Tibial artery (tissue), 4 donors: ENCODE measurements around the gene CDA.

Experiments used
- DNase-seq, 2 donors: peaks; one replicate each; pipeline ENCODE4 v3.0.0-alpha.2; 2019
- H3K27ac ChIP-seq, 2 donors: fragments of 200-600 bp; sonication (generic) in 1 of 2; 1 replicate in 1 of 2; 2 replicates in 1 of 2; pipeline ENCODE4 v1.5.1; 2018 to 2019; ENCODE audit warnings: mild to moderate bottlenecking in 1 of 2
- H3K27me3 ChIP-seq, 2 donors: fragments of 200-600 bp; sonication (generic) in 1 of 2; one replicate each; pipeline versions ENCODE4 v1.5.1 to v1.6.0; 2016 to 2019
- H3K36me3 ChIP-seq, 3 donors: fragments of 200-600 bp; sonication (generic) in 2 of 3; one replicate each; pipeline ENCODE4 v1.5.1; 2016 to 2019; ENCODE audit warnings: mild to moderate bottlenecking in 2 of 3
- H3K4me1 ChIP-seq, 4 donors: fragments of 200-600 bp; sonication (generic) in 2 of 4; 1 replicate in 3 of 4; 2 replicates in 1 of 4; pipeline ENCODE4 v1.5.1; 2016 to 2019
- H3K4me3 ChIP-seq, 2 donors: fragments of 200-600 bp; sonication (generic) in 1 of 2; 1 replicate in 1 of 2; 2 replicates in 1 of 2; pipeline ENCODE4 v1.5.1; 2018 to 2019; ENCODE audit warnings: mild to moderate bottlenecking in 2 of 2
- H3K9me3 ChIP-seq, 3 donors: fragments of 200-600 bp; sonication (generic) in 1 of 3; one replicate each; pipeline ENCODE4 v1.5.1; 2016 to 2019
- intact Hi-C: fragments of 100-400 bp; cut with DNase I; formaldehyde crosslinking; loops from one replicate; pipeline ENCODE4 v1.15.0; 2023; ENCODE audit warnings: low total_unique reads
- TF ChIP-seq, protein P1 (sequence below), 2 experiments: fragments of 200-600 bp in 1 of 2; fragments of 450-650 bp in 1 of 2; IDR thresholded peaks; one replicate each; pipeline ENCODE4 v1.5.1; 2017 to 2019; ENCODE audit warnings: antibody characterized with exemption in 2 of 2, mild to moderate bottlenecking in 1 of 2, moderate library complexity in 1 of 2

CDA gene

DNA sequence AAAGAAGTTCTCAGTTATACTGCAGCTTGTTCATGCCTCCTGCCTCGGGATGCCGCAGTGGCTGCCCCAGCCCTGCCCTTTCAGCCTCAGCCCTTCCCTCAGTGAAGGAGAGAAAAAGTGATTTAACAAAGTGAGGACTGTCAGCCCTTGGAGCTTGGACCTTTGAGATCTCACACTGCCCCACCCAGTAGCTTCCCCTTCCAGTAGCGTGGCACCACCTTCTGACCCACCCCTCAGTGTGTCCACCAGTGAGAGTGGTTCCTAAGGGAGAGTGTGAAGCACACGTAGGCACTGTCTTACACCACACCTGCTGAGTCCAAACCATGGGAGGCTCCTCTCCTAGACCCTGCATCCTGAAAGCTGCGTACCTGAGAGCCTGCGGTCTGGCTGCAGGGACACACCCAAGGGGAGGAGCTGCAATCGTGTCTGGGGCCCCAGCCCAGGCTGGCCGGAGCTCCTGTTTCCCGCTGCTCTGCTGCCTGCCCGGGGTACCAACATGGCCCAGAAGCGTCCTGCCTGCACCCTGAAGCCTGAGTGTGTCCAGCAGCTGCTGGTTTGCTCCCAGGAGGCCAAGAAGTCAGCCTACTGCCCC is at the start of gene CDA:
Gene CDA, plus strand, starts transcription at position 464 of the 592 bp plus-strand sequence. Its CDS starts 33 bp downstream, at position 497.
- Histone ChIP-seq H3K27ac (no peak within 1 kb of the TSS), H3K36me3 (no peaks in the 10 kb centered on the region), H3K27me3 (peaks cover 0 to 64% of the 10 kb centered on the region in 2 donors), H3K9me3 (no peaks in the 10 kb centered on the region), H3K4me3 (peak within 1 kb of the TSS; percentile 17 to 29), H3K4me1 (peaks cover 0 to 8% (median 4%) of the 10 kb centered on the region in 4 donors)
- peak in 1 of 2 donors; percentile 23 for DNase-seq
- TF ChIP-seq, protein P1, sequence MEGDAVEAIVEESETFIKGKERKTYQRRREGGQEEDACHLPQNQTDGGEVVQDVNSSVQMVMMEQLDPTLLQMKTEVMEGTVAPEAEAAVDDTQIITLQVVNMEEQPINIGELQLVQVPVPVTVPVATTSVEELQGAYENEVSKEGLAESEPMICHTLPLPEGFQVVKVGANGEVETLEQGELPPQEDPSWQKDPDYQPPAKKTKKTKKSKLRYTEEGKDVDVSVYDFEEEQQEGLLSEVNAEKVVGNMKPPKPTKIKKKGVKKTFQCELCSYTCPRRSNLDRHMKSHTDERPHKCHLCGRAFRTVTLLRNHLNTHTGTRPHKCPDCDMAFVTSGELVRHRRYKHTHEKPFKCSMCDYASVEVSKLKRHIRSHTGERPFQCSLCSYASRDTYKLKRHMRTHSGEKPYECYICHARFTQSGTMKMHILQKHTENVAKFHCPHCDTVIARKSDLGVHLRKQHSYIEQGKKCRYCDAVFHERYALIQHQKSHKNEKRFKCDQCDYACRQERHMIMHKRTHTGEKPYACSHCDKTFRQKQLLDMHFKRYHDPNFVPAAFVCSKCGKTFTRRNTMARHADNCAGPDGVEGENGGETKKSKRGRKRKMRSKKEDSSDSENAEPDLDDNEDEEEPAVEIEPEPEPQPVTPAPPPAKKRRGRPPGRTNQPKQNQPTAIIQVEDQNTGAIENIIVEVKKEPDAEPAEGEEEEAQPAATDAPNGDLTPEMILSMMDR (IDR thresholded peaks at IDR 0.05), result no peak
- intact Hi-C loops, result no loop called here

DNA sequence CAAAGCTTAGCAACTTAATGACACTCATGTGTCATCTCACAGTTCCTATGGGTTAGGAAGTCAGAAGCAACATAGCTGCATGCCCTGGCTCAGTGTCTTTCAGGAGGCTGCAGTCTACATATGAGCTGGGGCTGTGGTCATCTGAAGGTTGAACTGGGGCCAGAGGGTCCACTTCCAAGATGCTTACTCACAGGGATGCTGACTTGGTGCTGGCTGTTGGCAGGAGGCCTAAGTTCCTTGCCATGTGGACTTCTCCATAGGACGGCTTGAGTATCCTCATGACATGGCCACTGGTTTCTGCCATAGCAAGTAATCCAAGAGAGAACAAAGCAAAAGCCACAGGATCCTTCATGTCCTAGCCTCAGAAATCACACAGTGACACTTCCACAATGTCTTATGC is 48.6 kb upstream of the CDA start:
- no peak for DNase-seq
- Histone ChIP-seq H3K9me3 (no peaks in the 10 kb centered on the region), H3K27me3 (peaks cover 0 to 31% of the 10 kb centered on the region in 2 donors), H3K4me3 (no peak overlapping the region), H3K4me1 (no peaks in the 10 kb centered on the region), H3K27ac (no peak overlapping the region), H3K36me3 (no peaks in the 10 kb centered on the region)
- TF ChIP-seq, protein P1 (IDR thresholded peaks at IDR 0.05), result no peak
- intact Hi-C loops, result no loop called here

GRCh38 chr1:20546637-20547036 is 42.3 kb upstream of the CDA start:
- Histone ChIP-seq H3K4me3 (no peak overlapping the region), H3K27ac (no peak overlapping the region), H3K4me1 (no peaks in the 10 kb centered on the region), H3K27me3 (peaks cover 0 to 21% of the 10 kb centered on the region in 2 donors), H3K9me3 (no peaks in the 10 kb centered on the region), H3K36me3 (no peaks in the 10 kb centered on the region)
- intact Hi-C loops, result no loop called here
- TF ChIP-seq, protein P1 (IDR thresholded peaks at IDR 0.05), result no peak
- no peak for DNase-seq

- Histone ChIP-seq H3K27ac (no peak overlapping the region), H3K27me3 (peaks cover 0 to 59% of the 10 kb centered on the region in 2 donors), H3K4me3 (no peak overlapping the region)
Measured at GRCh38 chr1:20551161-20551560, 37.7 kb upstream of the CDA start.

GRCh38 chr1:20551945-20552727 is 36.8 kb upstream of the CDA start, which contains the start of gene FAM43B:
TSS of gene FAM43B (plus strand) at chr1:20552573. CDS start at chr1:20552974, 401 bp downstream.
- intact Hi-C loops, result no loop called here
- H3K36me3 ChIP-seq, result no peaks in the 10 kb centered on the region
- peak within 1 kb of the TSS; percentile 27 to 43 for H3K4me3 ChIP-seq

More at GRCh38 chr1:20551161-20551560, 37.7 kb upstream of the CDA start:
- no peaks in the 10 kb centered on the region for H3K36me3 ChIP-seq
- no peaks in the 10 kb centered on the region for H3K9me3 ChIP-seq
- intact Hi-C loops, result no loop called here
- DNase-seq, result no peak
- H3K4me1 ChIP-seq, result peaks cover 0 to 26% (median 9%) of the 10 kb centered on the region in 4 donors
- TF ChIP-seq, protein P1 (IDR thresholded peaks at IDR 0.05), result no peak

More at GRCh38 chr1:20551945-20552727, 36.8 kb upstream of the CDA start, which contains the start of gene FAM43B:
- Histone ChIP-seq H3K27ac (no peak within 1 kb of the TSS), H3K4me1 (peaks cover 0 to 26% (median 9%) of the 10 kb centered on the region in 4 donors), H3K9me3 (no peaks in the 10 kb centered on the region), H3K27me3 (peaks cover 0 to 63% of the 10 kb centered on the region in 2 donors)
- peak in 1 of 2 donors; percentile 68 for DNase-seq
- TF ChIP-seq, protein P1 (IDR thresholded peaks at IDR 0.05), result no peak
